HG03571 (cell line): ENCODE measurements around the gene GPC3.

ENCODE experiments used
- ATAC-seq: cut with Tn5 transposase; IDR thresholded peaks from one replicate; pipeline ENCODE4 v1.9.1; 2021; ENCODE audit not compliant: unreplicated experiment

The GPC3 gene

DNA sequence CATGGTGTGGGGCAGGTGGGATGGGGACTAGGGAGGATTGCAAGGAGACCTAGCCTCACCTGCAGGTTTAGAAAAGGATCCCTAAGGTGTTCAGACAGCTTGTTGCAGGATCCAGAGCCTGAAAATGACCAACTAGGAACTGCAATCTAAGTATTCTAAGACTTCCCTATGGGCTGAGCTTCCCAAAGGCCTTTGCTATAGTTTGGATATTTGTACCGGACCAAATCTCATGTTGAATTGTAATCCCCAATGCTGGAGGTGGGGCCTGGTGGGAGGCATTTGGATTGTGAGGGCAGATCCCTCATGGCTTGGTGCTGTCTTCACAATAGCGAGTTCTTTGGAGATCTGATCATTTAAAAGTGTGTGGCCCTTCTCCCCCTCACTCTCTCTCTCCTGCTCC is 52.1 kb downstream of the GPC3 start:
- no peak for ATAC-seq

- ATAC-seq: no peak
Observed at GRCh38 chrX:133929836-133930464, 55.4 kb downstream of the GPC3 start.

DNA sequence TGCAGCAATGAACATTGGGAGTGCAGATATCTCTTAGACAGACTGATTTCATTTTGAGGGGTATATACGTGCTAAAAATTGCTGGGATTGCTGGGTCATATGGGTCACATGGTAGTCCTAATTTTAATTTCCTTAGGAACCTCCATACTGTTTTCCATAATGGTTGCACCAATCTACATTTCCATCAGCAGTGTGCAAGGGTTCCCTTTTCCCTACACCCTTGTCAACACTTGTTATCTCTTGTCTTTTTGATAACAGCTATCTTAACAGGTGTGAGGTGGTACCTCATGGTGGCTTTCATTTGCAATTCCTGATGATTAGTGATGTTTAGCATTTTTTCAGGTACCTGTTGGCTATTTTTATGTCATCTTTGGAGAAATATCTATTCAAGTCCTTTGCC is 57.0 kb downstream of the GPC3 start:
- ATAC-seq: no peak

DNA sequence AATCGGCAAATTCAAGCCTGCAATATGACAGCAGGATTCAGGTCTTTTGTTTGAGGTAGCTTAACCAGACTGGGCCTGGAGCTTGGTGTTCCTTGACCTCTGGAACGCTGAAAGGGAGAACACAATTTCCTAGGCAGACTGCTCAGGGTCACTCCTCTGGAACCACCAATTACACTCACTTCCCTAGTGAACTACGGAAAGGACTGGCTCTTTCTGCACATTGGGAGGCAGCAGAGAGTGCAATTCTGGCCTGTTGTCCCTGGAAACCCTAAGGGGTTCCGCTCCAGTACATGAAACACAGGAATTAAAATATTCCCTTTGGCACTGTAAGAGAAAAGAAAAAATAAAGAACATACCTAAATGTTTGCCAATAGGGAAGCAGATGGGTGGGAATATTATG is 58.6 kb downstream of the GPC3 start:
- ATAC-seq: no peak

DNA sequence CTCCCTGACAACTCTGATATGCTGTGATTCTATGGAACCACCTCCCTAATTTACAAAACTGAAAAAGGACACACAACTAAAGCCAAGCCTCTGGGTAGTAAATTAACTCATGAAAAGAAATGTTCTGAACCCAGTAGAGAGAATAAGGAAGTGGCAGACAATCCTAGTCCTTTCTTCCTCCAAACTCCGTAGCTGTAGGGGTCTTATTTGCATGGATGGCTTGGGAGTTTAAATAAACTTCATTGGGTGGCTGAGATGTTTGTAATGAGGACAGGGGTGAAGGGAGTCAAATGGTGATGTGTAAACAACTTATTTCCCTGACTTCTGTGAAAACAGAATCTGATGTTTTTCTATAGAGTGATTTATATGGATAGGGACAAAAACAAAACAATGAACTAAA is 59.3 kb downstream of the GPC3 start:
- no peak for ATAC-seq

- ATAC-seq: no peak
Observed at GRCh38 chrX:133924548-133924947, 60.8 kb downstream of the GPC3 start.

- no peak for ATAC-seq
Observed at GRCh38 chrX:133923548-133923947, 61.8 kb downstream of the GPC3 start.

- ATAC-seq: no peak
Observed at GRCh38 chrX:133923113-133923512, 62.3 kb downstream of the GPC3 start.

GRCh38 chrX:133922390-133922771 is 63.0 kb downstream of the GPC3 start:
- ATAC-seq: no peak

- no peak for ATAC-seq
Observed at GRCh38 chrX:133921764-133922389, 63.5 kb downstream of the GPC3 start.

GRCh38 chrX:133921086-133921485 is 64.3 kb downstream of the GPC3 start:
- no peak for ATAC-seq

- ATAC-seq: no peak
Observed at GRCh38 chrX:133918361-133918771, 67.0 kb downstream of the GPC3 start.

GRCh38 chrX:133916984-133917722 is 68.2 kb downstream of the GPC3 start:
- no peak for ATAC-seq

GRCh38 chrX:133913658-133914388 is 71.6 kb downstream of the GPC3 start:
- no peak for ATAC-seq

DNA sequence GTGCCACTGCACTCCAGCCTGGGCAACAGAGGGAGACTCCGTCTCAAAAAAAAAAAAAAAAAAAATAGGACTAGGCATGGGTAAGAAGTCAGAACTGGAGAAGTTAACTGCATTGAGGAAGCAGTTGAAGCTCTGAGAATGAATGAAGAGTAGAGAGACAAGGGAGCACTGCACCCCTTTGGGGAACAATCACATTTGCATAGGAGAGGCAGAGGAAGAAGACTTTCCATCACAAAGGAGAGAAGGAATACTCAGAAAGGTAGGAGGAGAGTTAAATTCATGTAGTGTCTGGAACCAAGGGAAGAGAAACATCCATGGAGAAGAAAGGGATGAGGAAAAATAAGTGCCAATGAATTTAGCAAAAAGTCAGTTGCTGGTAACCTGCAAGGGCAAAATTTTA is 72.4 kb downstream of the GPC3 start:
- ATAC-seq: no peak

DNA sequence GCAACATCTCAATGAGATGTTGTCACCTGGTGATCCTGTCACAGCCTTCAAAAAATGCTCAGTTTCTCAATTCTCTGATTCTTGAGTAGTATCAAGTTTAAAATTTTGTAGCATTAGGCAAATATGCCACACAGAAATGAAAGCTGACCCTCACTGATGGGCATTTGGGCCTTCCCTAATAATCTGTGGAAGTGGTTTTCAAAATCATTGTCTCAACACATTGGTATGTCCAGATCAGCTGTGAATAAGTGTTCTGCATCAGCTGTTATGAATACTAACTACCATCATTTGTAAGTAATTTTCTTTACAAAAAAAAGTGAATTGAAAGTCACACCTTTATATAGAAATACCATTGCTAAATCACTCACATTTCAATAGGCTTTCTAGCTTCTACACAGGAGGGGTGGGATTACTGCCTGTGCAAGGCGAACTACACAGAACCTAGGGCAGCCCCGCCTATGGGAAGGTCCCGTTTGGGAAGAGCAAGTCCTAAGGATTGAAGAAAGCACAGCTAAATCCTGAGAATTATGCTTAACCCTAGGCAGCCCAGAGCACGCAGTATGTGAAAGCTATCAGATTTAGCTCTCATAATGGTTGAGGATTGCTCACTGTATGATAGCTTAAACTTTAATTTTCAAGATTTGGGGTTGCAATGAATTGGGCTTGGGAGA is 73.4 kb downstream of the GPC3 start:
- ATAC-seq: no peak

DNA sequence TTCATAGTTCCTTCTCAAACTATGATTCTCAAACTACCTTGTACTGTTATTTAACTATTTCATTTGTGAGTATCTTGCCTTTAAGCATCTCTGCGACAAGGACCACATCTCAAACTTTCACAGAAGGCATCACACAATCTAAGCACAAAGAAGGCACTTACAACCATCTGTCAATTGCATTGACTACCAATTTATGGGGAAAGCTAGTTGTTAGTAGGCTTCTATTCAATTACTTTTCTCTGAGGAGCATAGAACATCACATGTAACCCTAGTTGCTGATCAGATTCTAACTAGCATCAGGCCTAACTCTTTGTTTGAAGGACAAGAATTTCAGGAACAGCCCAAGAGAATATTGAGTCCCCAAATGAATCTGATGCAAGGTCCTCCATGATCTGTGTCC is 74.9 kb downstream of the GPC3 start:
- no peak for ATAC-seq

GRCh38 chrX:133909888-133910287 is 75.5 kb downstream of the GPC3 start:
- no peak for ATAC-seq

- no peak for ATAC-seq
Observed at GRCh38 chrX:133908223-133908955, 77.0 kb downstream of the GPC3 start.

DNA sequence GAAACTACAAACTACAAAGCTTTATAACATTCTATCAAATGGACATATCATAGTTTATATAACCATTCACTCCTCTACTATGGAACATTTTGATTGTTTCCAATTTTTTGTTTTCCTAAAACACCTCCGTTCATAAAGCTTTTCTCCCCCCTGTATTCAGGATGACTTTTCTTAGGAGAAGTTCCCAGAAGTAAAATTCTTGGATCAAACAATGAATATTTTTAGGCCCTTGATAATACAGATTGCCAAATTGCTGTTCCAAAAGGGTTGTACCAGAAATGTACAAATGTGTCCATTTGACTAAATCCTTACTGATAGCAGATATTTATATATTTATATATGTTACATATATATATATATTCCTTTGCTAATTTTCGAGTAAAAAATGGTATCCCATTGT is 77.8 kb downstream of the GPC3 start:
- no peak for ATAC-seq

- ATAC-seq: no peak
Observed at GRCh38 chrX:133905305-133905704, 80.1 kb downstream of the GPC3 start.
